ENCODE measurements around the gene ADGRF4.

Gene ADGRF4

GRCh38 chr6:47698342-47698787, at the start of gene ADGRF4:
Gene ADGRF4, plus strand, starts transcription at chr6:47698580. Its CDS starts 8,666 bp downstream, at chr6:47707246.
- DNase-seq (ENCODE audit: low read depth) = no peak

- no peak for DNase-seq (ENCODE audit: low read depth)
Observed at GRCh38 chr6:47650553-47651432, 47.6 kb upstream of the ADGRF4 start.

- peak; percentile 49 for DNase-seq (ENCODE audit: low read depth)
Observed at GRCh38 chr6:47651505-47651944, 46.9 kb upstream of the ADGRF4 start.

- DNase-seq (ENCODE audit: low read depth) = no peak
Observed at GRCh38 chr6:47653706-47654105, 44.7 kb upstream of the ADGRF4 start.

- no peak for DNase-seq (ENCODE audit: low read depth)
Observed at GRCh38 chr6:47654255-47654654, 44.1 kb upstream of the ADGRF4 start.

GRCh38 chr6:47655719-47656595, 42.4 kb upstream of the ADGRF4 start:
- DNase-seq (ENCODE audit: low read depth) = peak; percentile 4

GRCh38 chr6:47661960-47662359, 36.4 kb upstream of the ADGRF4 start:
- DNase-seq (ENCODE audit: low read depth) = no peak

GRCh38 chr6:47663462-47664216, 34.7 kb upstream of the ADGRF4 start:
- DNase-seq (ENCODE audit: low read depth) = no peak

GRCh38 chr6:47665112-47665511, 33.3 kb upstream of the ADGRF4 start:
- no peak for DNase-seq (ENCODE audit: low read depth)

GRCh38 chr6:47669684-47670513, 28.5 kb upstream of the ADGRF4 start:
- DNase-seq (ENCODE audit: low read depth) = no peak

GRCh38 chr6:47670851-47671250, 27.5 kb upstream of the ADGRF4 start:
- DNase-seq (ENCODE audit: low read depth) = no peak

GRCh38 chr6:47671777-47672176, 26.6 kb upstream of the ADGRF4 start:
- no peak for DNase-seq (ENCODE audit: low read depth)

- no peak for DNase-seq (ENCODE audit: low read depth)
Observed at GRCh38 chr6:47672816-47673215, 25.6 kb upstream of the ADGRF4 start.

GRCh38 chr6:47674673-47675072, 23.7 kb upstream of the ADGRF4 start:
- DNase-seq (ENCODE audit: low read depth) = no peak

GRCh38 chr6:47677381-47678100, 20.8 kb upstream of the ADGRF4 start:
- DNase-seq (ENCODE audit: low read depth) = no peak

GRCh38 chr6:47678739-47679138, 19.6 kb upstream of the ADGRF4 start:
- DNase-seq (ENCODE audit: low read depth) = no peak

GRCh38 chr6:47679322-47679906, 19.0 kb upstream of the ADGRF4 start:
- DNase-seq (ENCODE audit: low read depth) = no peak

GRCh38 chr6:47680051-47680450, 18.3 kb upstream of the ADGRF4 start:
- no peak for DNase-seq (ENCODE audit: low read depth)

- no peak for DNase-seq (ENCODE audit: low read depth)
Observed at GRCh38 chr6:47680724-47681123, 17.7 kb upstream of the ADGRF4 start.

All from fibroblast of gingiva (primary cell).